ENCODE results near the gene FGD3. TPM values are rescaled to one million over a fixed set of nuclear protein-coding genes. Genes with fewer than 3 reads are reported as not detected.

FGD3 gene
- total RNA-seq, 4 donors from 2014 or later, result 0.92 to 1.3 (median 0.97) TPM

DNA sequence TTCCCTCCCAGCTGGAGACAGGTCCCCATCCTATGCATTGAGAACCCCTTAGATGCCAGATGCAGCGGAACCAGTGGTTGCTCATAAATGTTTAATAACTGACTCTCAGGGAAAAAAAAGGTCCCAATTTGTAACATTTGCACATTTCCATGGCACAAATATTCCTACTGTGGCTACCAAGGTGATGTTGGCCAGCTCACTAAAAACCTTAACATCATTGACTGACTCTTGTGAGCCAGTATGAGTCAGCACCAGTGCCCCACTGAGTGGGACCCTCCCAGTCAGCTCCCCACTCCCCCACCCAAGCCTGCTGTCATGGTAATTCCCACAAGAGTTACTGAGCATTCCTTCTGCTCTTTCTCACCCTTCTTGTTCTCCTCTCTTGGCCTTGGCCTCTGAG is 26.9 kb upstream of the FGD3 start:
- no peak for ATAC-seq

DNA sequence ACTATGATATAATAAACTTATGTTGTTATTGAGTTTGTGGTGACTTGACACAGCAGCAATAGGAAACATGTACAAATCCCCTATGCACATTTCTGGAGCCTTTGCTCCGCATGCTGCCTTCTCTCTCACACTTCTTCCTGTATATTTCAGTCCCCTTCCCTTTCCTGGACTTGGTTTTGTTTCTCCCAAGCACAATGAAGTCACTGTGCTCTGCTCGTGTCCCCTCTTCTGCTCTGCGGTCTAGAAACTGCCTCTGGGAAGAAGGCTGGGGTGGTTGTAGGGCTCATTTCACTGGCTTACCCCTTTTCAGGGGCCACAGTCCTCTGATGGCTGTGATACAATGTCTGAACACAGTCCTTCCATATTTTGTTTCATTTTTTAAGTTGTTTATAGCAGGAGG is 15.7 kb upstream of the FGD3 start:
- ATAC-seq (no peak), DNase-seq (no peak)
- no peak for TF ChIP-seq POLR2A (IDR thresholded peaks at IDR 0.05)
- TF ChIP-seq, protein P1, sequence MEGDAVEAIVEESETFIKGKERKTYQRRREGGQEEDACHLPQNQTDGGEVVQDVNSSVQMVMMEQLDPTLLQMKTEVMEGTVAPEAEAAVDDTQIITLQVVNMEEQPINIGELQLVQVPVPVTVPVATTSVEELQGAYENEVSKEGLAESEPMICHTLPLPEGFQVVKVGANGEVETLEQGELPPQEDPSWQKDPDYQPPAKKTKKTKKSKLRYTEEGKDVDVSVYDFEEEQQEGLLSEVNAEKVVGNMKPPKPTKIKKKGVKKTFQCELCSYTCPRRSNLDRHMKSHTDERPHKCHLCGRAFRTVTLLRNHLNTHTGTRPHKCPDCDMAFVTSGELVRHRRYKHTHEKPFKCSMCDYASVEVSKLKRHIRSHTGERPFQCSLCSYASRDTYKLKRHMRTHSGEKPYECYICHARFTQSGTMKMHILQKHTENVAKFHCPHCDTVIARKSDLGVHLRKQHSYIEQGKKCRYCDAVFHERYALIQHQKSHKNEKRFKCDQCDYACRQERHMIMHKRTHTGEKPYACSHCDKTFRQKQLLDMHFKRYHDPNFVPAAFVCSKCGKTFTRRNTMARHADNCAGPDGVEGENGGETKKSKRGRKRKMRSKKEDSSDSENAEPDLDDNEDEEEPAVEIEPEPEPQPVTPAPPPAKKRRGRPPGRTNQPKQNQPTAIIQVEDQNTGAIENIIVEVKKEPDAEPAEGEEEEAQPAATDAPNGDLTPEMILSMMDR (IDR thresholded peaks at IDR 0.05 in 4 of 5, conservative IDR thresholded peaks at IDR 0.05 in 1 of 5), result no peak
- no peak overlapping the region for H3K27ac ChIP-seq
- intact Hi-C loops (cut with DNase I; ENCODE audit: low total_unique reads), result no loop called here
- no peaks in the 10 kb centered on the region for H3K4me1 ChIP-seq
- no peaks in the 10 kb centered on the region for H3K36me3 ChIP-seq
- H3K4me3 ChIP-seq, result no peak overlapping the region
- in situ Hi-C loops (cut with MboI; ENCODE audit: low sequenced_read_pairs in 4 of 4), result no loop called here
- no peaks in the 10 kb centered on the region for H3K27me3 ChIP-seq
- no peaks in the 10 kb centered on the region for H3K9me3 ChIP-seq

More for the DNA sequence above, 26.9 kb upstream of the FGD3 start:
- Histone ChIP-seq H3K9me3 (no peaks in the 10 kb centered on the region), H3K4me1 (no peaks in the 10 kb centered on the region), H3K27ac (no peak overlapping the region), H3K4me3 (no peak overlapping the region), H3K27me3 (no peaks in the 10 kb centered on the region), H3K36me3 (no peaks in the 10 kb centered on the region)
- in situ Hi-C loops (cut with MboI; ENCODE audit: low sequenced_read_pairs in 4 of 4), result no loop called here
- no peak for DNase-seq
- no peak for TF ChIP-seq POLR2A (IDR thresholded peaks at IDR 0.05)
- TF ChIP-seq, protein P1 (IDR thresholded peaks at IDR 0.05 in 4 of 5, conservative IDR thresholded peaks at IDR 0.05 in 1 of 5), result no peak
- intact Hi-C loops (cut with DNase I; ENCODE audit: low total_unique reads), result no loop called here

DNA sequence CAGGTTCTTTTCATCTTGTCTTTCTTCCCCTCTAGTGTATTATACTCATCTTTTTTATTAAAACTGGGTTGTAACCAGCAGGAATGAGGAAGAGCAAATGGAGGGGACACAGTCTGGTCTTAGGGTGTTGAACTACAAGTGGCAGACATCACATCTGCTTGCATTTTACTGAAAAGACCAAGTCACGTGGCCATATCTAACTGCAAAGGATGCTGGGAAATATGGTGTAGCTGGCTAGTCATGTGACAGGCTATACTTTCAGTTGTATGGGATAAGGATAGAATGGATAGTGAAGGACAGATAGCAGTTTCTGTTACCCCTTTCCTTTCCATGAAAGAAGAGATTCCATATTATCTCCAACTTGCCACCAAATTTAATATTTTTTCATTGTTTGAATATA is 13.0 kb upstream of the FGD3 start:
- ATAC-seq, result no peak
- Histone ChIP-seq H3K9me3 (no peaks in the 10 kb centered on the region), H3K36me3 (no peaks in the 10 kb centered on the region), H3K4me3 (no peak overlapping the region), H3K27me3 (no peaks in the 10 kb centered on the region), H3K27ac (no peak overlapping the region), H3K4me1 (no peaks in the 10 kb centered on the region)
- no peak for DNase-seq
- in situ Hi-C loops (cut with MboI; ENCODE audit: low sequenced_read_pairs in 4 of 4) (no loop called here), intact Hi-C loops (cut with DNase I; ENCODE audit: low total_unique reads) (no loop called here)
- TF ChIP-seq, protein P1 (IDR thresholded peaks at IDR 0.05 in 4 of 5, conservative IDR thresholded peaks at IDR 0.05 in 1 of 5), result no peak
- no peak for TF ChIP-seq POLR2A (IDR thresholded peaks at IDR 0.05)

DNA sequence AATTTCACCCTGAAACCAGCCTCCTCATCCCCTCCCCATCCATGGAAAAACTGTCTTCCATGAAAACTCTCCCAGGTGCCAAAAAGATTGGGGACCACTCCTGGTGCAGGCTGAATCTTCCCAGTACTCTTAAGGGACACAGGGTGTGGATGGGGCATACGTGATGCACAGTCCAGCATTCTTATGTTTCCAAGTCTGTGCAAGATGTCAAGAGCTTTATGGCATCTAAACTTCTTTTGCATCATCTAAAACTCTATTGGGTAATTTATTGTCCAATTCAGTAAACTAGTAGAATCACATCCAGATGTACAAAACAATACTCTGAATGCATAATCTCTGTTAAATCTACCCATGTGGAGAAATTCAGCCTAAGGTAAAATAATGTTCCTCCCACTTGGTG is 9.3 kb upstream of the FGD3 start:
- Histone ChIP-seq H3K4me1 (peaks cover 0 to 6% of the 10 kb centered on the region in 2 donors), H3K27ac (no peak overlapping the region), H3K36me3 (no peaks in the 10 kb centered on the region), H3K9me3 (no peaks in the 10 kb centered on the region), H3K27me3 (no peaks in the 10 kb centered on the region), H3K4me3 (no peak overlapping the region)
- DNase-seq (no peak), ATAC-seq (no peak)
- in situ Hi-C loops (cut with MboI; ENCODE audit: low sequenced_read_pairs in 4 of 4) (no loop called here), intact Hi-C loops (cut with DNase I; ENCODE audit: low total_unique reads) (no loop called here)
- TF ChIP-seq, protein P1 (IDR thresholded peaks at IDR 0.05 in 4 of 5, conservative IDR thresholded peaks at IDR 0.05 in 1 of 5), result no peak
- no peak for TF ChIP-seq POLR2A (IDR thresholded peaks at IDR 0.05)

DNA sequence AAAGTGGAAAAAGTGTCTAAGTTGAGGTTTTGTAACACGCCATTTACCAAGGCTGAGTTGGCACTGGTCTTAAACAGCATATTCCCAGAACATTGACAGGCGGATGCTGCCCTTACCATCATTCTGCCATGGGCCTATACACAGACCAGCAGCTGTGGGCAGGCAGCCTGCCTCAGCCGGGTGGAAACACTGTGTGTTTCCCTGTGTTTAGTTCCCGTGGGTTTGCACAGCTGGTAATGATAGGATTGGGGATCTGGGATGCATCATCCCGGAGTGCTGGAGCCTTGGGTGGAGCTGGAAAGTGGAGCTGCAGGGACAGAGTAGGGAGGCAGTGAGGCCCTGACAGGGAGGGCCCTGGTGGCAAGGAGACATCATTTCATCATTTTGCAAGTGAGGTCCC is 5.5 kb upstream of the FGD3 start:
- no peak overlapping the region for H3K4me3 ChIP-seq
- no peaks in the 10 kb centered on the region for H3K9me3 ChIP-seq
- no peak for TF ChIP-seq POLR2A (IDR thresholded peaks at IDR 0.05)
- TF ChIP-seq, protein P1 (IDR thresholded peaks at IDR 0.05 in 4 of 5, conservative IDR thresholded peaks at IDR 0.05 in 1 of 5), result no peak
- H3K27me3 ChIP-seq, result no peaks in the 10 kb centered on the region
- intact Hi-C loops (cut with DNase I; ENCODE audit: low total_unique reads), result loop anchor here (5.0 kb wide), 1 partner anchor 65 kb away; the partner anchor contains the start of gene ZNF484
- in situ Hi-C loops (cut with MboI; ENCODE audit: low sequenced_read_pairs in 4 of 4), result no loop called here
- DNase-seq, result no peak
- H3K27ac ChIP-seq, result no peak overlapping the region
- no peak for ATAC-seq
- peaks cover 0 to 6% of the 10 kb centered on the region in 2 donors for H3K4me1 ChIP-seq
- H3K36me3 ChIP-seq, result no peaks in the 10 kb centered on the region
